GM03348 (cell line): ENCODE data around the gene FAM72A.
"Not testable (repeated sequence)": the region's sequence is repeated elsewhere in the genome, so short reads cannot be mapped to it uniquely, and the experiment has no call there.

Experiments used
- DNase-seq: peaks from one replicate; pipeline ENCODE4 v3.0.0; 2012; ENCODE audit warnings: low spot score

The FAM72A gene

GRCh38 chr1:206202789-206203363 is at the start of gene FAM72A:
FAM72A (minus strand) TSS chr1:206202839; CDS start chr1:206202025, 814 bp downstream.
- not testable (repeated sequence) for DNase-seq

- DNase-seq, result not testable (repeated sequence)
Measured at GRCh38 chr1:206250953-206251681, 48.5 kb upstream of the FAM72A start.

GRCh38 chr1:206246129-206246886 is 43.7 kb upstream of the FAM72A start:
- not testable (repeated sequence) for DNase-seq

- not testable (repeated sequence) for DNase-seq
Measured at GRCh38 chr1:206245479-206245878, 42.8 kb upstream of the FAM72A start.

- not testable (repeated sequence) for DNase-seq
Measured at GRCh38 chr1:206243335-206243734, 40.7 kb upstream of the FAM72A start.

- not testable (repeated sequence) for DNase-seq
Measured at GRCh38 chr1:206240288-206240687, 37.6 kb upstream of the FAM72A start.

- DNase-seq, result not testable (repeated sequence)
Measured at GRCh38 chr1:206235190-206235589, 32.6 kb upstream of the FAM72A start.

- DNase-seq, result not testable (repeated sequence)
Measured at GRCh38 chr1:206234189-206234916, 31.7 kb upstream of the FAM72A start.

- not testable (repeated sequence) for DNase-seq
Measured at GRCh38 chr1:206232970-206233645, 30.5 kb upstream of the FAM72A start.

GRCh38 chr1:206231989-206232388 is 29.4 kb upstream of the FAM72A start:
- DNase-seq, result not testable (repeated sequence)

- DNase-seq, result not testable (repeated sequence)
Measured at GRCh38 chr1:206229286-206229685, 26.6 kb upstream of the FAM72A start.

GRCh38 chr1:206226886-206227285 is 24.2 kb upstream of the FAM72A start:
- not testable (repeated sequence) for DNase-seq

- not testable (repeated sequence) for DNase-seq
Measured at GRCh38 chr1:206225386-206225785, 22.7 kb upstream of the FAM72A start.

- not testable (repeated sequence) for DNase-seq
Measured at GRCh38 chr1:206224190-206224776, 21.6 kb upstream of the FAM72A start.

- DNase-seq, result not testable (repeated sequence)
Measured at GRCh38 chr1:206221585-206221984, 18.9 kb upstream of the FAM72A start.

- not testable (repeated sequence) for DNase-seq
Measured at GRCh38 chr1:206220332-206221000, 17.8 kb upstream of the FAM72A start.

GRCh38 chr1:206219514-206220331 is 17.1 kb upstream of the FAM72A start:
- DNase-seq, result not testable (repeated sequence)

- DNase-seq, result not testable (repeated sequence)
Measured at GRCh38 chr1:206218765-206219164, 16.1 kb upstream of the FAM72A start.

- not testable (repeated sequence) for DNase-seq
Measured at GRCh38 chr1:206218285-206218684, 15.6 kb upstream of the FAM72A start.
